ENCODE data around the gene CFAP74.
A peak's percentile ranks its signal among the peaks of the same experiment; 100 is the strongest.
"Not testable (repeated sequence)": the region's sequence is repeated elsewhere in the genome, so short reads cannot be mapped to it uniquely, and the experiment has no call there.

Gene CFAP74

GRCh38 chr1:1892763-1893120 is 110.8 kb downstream of the CFAP74 start:
- no peak for DNase-seq

GRCh38 chr1:1892079-1892762 is 111.4 kb downstream of the CFAP74 start:
- DNase-seq: no peak

- peak; percentile 83 for DNase-seq
Measured at GRCh38 chr1:1891349-1892078, 112.1 kb downstream of the CFAP74 start.

- peak; percentile 88 for DNase-seq
Measured at GRCh38 chr1:1890506-1891348, 112.9 kb downstream of the CFAP74 start, which contains the start of gene GNB1. TSS of gene GNB1 (minus strand) at chr1:1891087. CDS start at chr1:1825453, 65,634 bp downstream.

GRCh38 chr1:1889847-1890505 is 113.6 kb downstream of the CFAP74 start:
- peak; percentile 64 for DNase-seq

GRCh38 chr1:1889090-1889750 is 114.4 kb downstream of the CFAP74 start:
- no peak for DNase-seq

GRCh38 chr1:1883890-1884289 is 119.7 kb downstream of the CFAP74 start:
- DNase-seq: not testable (repeated sequence)

- DNase-seq: no peak
Measured at GRCh38 chr1:1883092-1883873, 120.3 kb downstream of the CFAP74 start.

GRCh38 chr1:1881727-1882126 is 121.9 kb downstream of the CFAP74 start:
- no peak for DNase-seq

GRCh38 chr1:1880617-1881312 is 122.8 kb downstream of the CFAP74 start:
- DNase-seq: no peak

- DNase-seq: no peak
Measured at GRCh38 chr1:1879942-1880341, 123.6 kb downstream of the CFAP74 start.

GRCh38 chr1:1877865-1878436 is 125.6 kb downstream of the CFAP74 start:
- DNase-seq: no peak

GRCh38 chr1:1876335-1876930 is 127.2 kb downstream of the CFAP74 start:
- DNase-seq: no peak

- DNase-seq: no peak
Measured at GRCh38 chr1:1875932-1876331, 127.7 kb downstream of the CFAP74 start.

- no peak for DNase-seq
Measured at GRCh38 chr1:1874901-1875300, 128.7 kb downstream of the CFAP74 start.

GRCh38 chr1:1873186-1873585 is 130.4 kb downstream of the CFAP74 start:
- DNase-seq: no peak

- no peak for DNase-seq
Measured at GRCh38 chr1:1872329-1872994, 131.1 kb downstream of the CFAP74 start.

Data from CD4-positive, alpha-beta T cell treated with Interferon gamma for 1 hour (primary cell).